SK-N-SH (cell line): ENCODE results near the gene SNX6. TPM values are rescaled to one million over a fixed set of nuclear protein-coding genes. Genes with fewer than 3 reads are reported as not detected.

Experiments used
- CTCF ChIA-PET: fragments of 300-600, 350-600 bp; formaldehyde crosslinking; extraction: SDS; loops from one replicate; lab custom pipeline; 2021; lab: Yijun Ruan, JAX
- POLR2A ChIA-PET: fragments of 350-600 bp; sonication (Branson Sonifier 250); formaldehyde crosslinking; extraction: SDS; loops from one replicate; lab custom pipeline; 2020; ENCODE audit warnings: antibody characterized with exemption, inconsistent platforms; lab: Yijun Ruan, JAX
- DNase-seq: peaks from one replicate; pipeline ENCODE4 v3.0.0; 2012
- H2AFZ ChIP-seq: fragments of 200-600 bp; sonication (generic); 2 replicates; pipeline ENCODE4 v1.8.1; 2016; ENCODE audit warnings: antibody characterized with exemption, mild to moderate bottlenecking, low read depth
- H3F3A ChIP-seq: fragments of 200-600 bp; sonication (generic); replicated peaks from 2 replicates; pipeline ENCODE3; 2016; ENCODE audit warnings: antibody characterized with exemption, mild to moderate bottlenecking; ENCODE audit not compliant: insufficient read depth
- H3K27ac ChIP-seq, 2 experiments: fragments of 200-500 bp in 1 of 2; fragments of 200-600 bp in 1 of 2; sonication (Bioruptor generic) in 1 of 2; sonication (generic), shearing (Covaris generic) in 1 of 2; 2 replicates each; pipeline versions ENCODE4 v1.5.1 to v1.6.1; 2014 to 2016; ENCODE audit warnings: low read depth in 2 of 2, inconsistent platforms in 1 of 2, low read length in 1 of 2, mild to moderate bottlenecking in 1 of 2, mixed read lengths in 1 of 2
- H3K27me3 ChIP-seq: fragments of 200-600 bp; sonication (generic), shearing (Covaris generic); 2 replicates; pipeline ENCODE4 v1.6.1; 2016; ENCODE audit warnings: mixed run types; ENCODE audit not compliant: insufficient read depth
- H3K36me3 ChIP-seq, 2 experiments: fragments of 200-500 bp in 1 of 2; fragments of 200-600 bp in 1 of 2; sonication (Bioruptor generic) in 1 of 2; sonication (generic) in 1 of 2; replicated peaks in 1 of 2; 2 replicates each; pipeline versions ENCODE3 to v1.5.1; 2014 to 2016; ENCODE audit warnings: low read length in 1 of 2, mild to moderate bottlenecking in 1 of 2; ENCODE audit not compliant: insufficient read depth in 2 of 2, control insufficient read depth in 1 of 2
- H3K4me1 ChIP-seq, 2 experiments: fragments of 200-500 bp in 1 of 2; fragments of 200-600 bp in 1 of 2; sonication (Bioruptor generic) in 1 of 2; sonication (generic), shearing (Covaris generic) in 1 of 2; 2 replicates each; pipeline versions ENCODE4 v1.5.1 to v1.6.1; 2014 to 2016; ENCODE audit warnings: low read depth in 1 of 2, low read length in 1 of 2, mixed run types in 1 of 2; ENCODE audit not compliant: insufficient read depth in 2 of 2, control insufficient read depth in 1 of 2
- H3K4me2 ChIP-seq: fragments of 200-600 bp; sonication (generic), shearing (Covaris generic); 2 replicates; pipeline ENCODE4 v1.6.1; 2017; ENCODE audit warnings: mixed run types
- H3K4me3 ChIP-seq, 2 experiments: fragments of 200-500 bp in 1 of 2; fragments of 200-600 bp in 1 of 2; sonication (Bioruptor generic) in 1 of 2; sonication (generic), shearing (Covaris generic) in 1 of 2; 2 replicates each; pipeline versions ENCODE4 v1.5.1 to v1.8.1; 2014 to 2016; ENCODE audit warnings: low read depth in 2 of 2, inconsistent platforms in 1 of 2, low read length in 1 of 2, mild to moderate bottlenecking in 1 of 2, mixed read lengths in 1 of 2, moderate library complexity in 1 of 2
- H3K79me2 ChIP-seq: fragments of 200-600 bp; sonication (generic); 2 replicates; pipeline ENCODE4 v1.8.1; 2017; ENCODE audit warnings: mild to moderate bottlenecking; ENCODE audit not compliant: insufficient read depth
- H3K9ac ChIP-seq: fragments of 200-600 bp; sonication (generic); 2 replicates; pipeline ENCODE4 v1.6.1; 2017; ENCODE audit warnings: mixed run types
- H3K9me2 ChIP-seq: fragments of 200-600 bp; sonication (generic); 2 replicates; pipeline ENCODE4 v1.6.1; 2017; ENCODE audit warnings: mixed run types
- H3K9me3 ChIP-seq: fragments of 200-600 bp; sonication (generic); 2 replicates; pipeline ENCODE4 v1.6.1; 2017; ENCODE audit warnings: mixed run types, mild to moderate bottlenecking, moderate library complexity
- H4K20me1 ChIP-seq: fragments of 200-600 bp; sonication (generic); 2 replicates; pipeline ENCODE4 v1.6.1; 2017; ENCODE audit warnings: mild to moderate bottlenecking, mixed run types; ENCODE audit not compliant: insufficient read depth
- CHD2 ChIP-seq: fragments of 150-350 bp; IDR thresholded peaks from 2 replicates; pipeline ENCODE4 v1.6.1; 2018; ENCODE audit warnings: low read length; ENCODE audit not compliant: partially characterized antibody
- FOSL2 ChIP-seq: IDR thresholded peaks from 2 replicates; pipeline ENCODE4 v1.4.0; 2012; ENCODE audit warnings: low read depth, mild to moderate bottlenecking, moderate library complexity, borderline replicate concordance
- FOXJ3 ChIP-seq: sonication (generic); formaldehyde crosslinking; IDR thresholded peaks from 2 replicates; pipeline ENCODE4 v1.5.1; 2020; ENCODE audit warnings: mild to moderate bottlenecking, missing genetic modification reagents
- GABPA ChIP-seq: IDR thresholded peaks from 2 replicates; pipeline ENCODE4 v1.4.0; 2012; ENCODE audit warnings: low read depth, mild to moderate bottlenecking
- GATA2 ChIP-seq: sonication (generic); formaldehyde crosslinking; IDR thresholded peaks from 2 replicates; pipeline ENCODE4 v1.5.0; 2020; ENCODE audit warnings: mild to moderate bottlenecking, missing genetic modification reagents
- MEF2A ChIP-seq: IDR thresholded peaks from 2 replicates; pipeline ENCODE4 v1.4.0; 2012; ENCODE audit warnings: low read depth, borderline replicate concordance
- MXI1 ChIP-seq: IDR thresholded peaks from 2 replicates; pipeline ENCODE4 v1.6.1; 2012; ENCODE audit warnings: mild to moderate bottlenecking, low read depth, low read length, improper control_type of control experiment
- RAD21 ChIP-seq: IDR thresholded peaks from 2 replicates; pipeline ENCODE4 v1.6.1; 2012; ENCODE audit warnings: mild to moderate bottlenecking, low read length
- RCOR1 ChIP-seq: fragments of 150-350 bp; IDR thresholded peaks from 2 replicates; pipeline ENCODE4 v1.6.1; 2017; ENCODE audit warnings: antibody characterized with exemption, low read length
- RFX5 ChIP-seq: IDR thresholded peaks from 2 replicates; pipeline ENCODE4 v1.6.1; 2012; ENCODE audit warnings: mild to moderate bottlenecking, improper control_type of control experiment, low read length
- SIN3A ChIP-seq: IDR thresholded peaks from 2 replicates; pipeline ENCODE4 v1.6.1; 2012; ENCODE audit warnings: low read depth, mild to moderate bottlenecking, low read length, moderate library complexity, borderline replicate concordance
- TEAD4 ChIP-seq: IDR thresholded peaks from 2 replicates; pipeline ENCODE4 v1.4.0; 2012; ENCODE audit warnings: mild to moderate bottlenecking, borderline replicate concordance; ENCODE audit not compliant: insufficient read depth
- YY1 ChIP-seq: IDR thresholded peaks from 2 replicates; pipeline ENCODE4 v1.4.0; 2012; ENCODE audit warnings: low read depth, mild to moderate bottlenecking
- WGBS: methylation state at CpG from one replicate; pipeline ENCODE4 v1.1.6; 2017; ENCODE audit warnings: low lambda C conversion rate; 5-methylcytosine and 5-hydroxymethylcytosine counted together
- polyA plus RNA-seq, 3 experiments: library from polyadenylated mRNA; depleted of rRNA; stranded (reverse); fragments of >200 nt; gene quantifications; 2 replicates each; pipeline ENCODE4 v1.2.3, GENCODE V29; 2012
- TF ChIP-seq, protein P1 (sequence below): IDR thresholded peaks from 2 replicates; pipeline ENCODE4; 2012
- TF ChIP-seq, protein P2 (sequence below): IDR thresholded peaks from 2 replicates; pipeline ENCODE4 v1.4.0; 2012; ENCODE audit warnings: low read depth, borderline replicate concordance
- TF ChIP-seq, protein P3 (sequence below): IDR thresholded peaks from 2 replicates; pipeline ENCODE4 v1.4.0; 2012; ENCODE audit warnings: low read depth

SNX6 gene
- polyA plus RNA-seq, 1 of the 3 experiments (the other 2 are of a cell fraction): 33.1 TPM

DNA sequence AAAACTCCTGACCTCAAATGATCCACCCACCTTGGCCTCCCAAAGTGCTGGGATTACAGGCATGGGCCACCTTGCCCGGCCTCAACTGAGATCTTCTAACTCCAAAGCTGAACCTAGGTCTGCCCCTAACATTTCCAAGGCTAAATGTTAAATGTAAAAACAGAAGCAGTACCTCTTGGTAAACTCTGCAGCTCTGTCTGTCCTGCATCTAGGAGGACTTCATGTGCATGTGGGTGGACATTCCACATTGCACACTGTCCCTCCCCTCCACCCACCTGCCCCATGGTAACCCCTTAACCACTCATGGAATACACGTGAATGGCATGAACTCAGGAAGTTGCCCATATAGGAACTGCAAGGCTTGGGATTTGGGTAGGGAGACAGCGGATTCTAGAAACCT is 33.1 kb downstream of the SNX6 start:
- H4K20me1 ChIP-seq: no peaks in the 10 kb centered on the region
- peaks cover 39 to 81% of the 10 kb centered on the region in 2 experiments for H3K36me3 ChIP-seq
- H3K27me3 ChIP-seq: no peaks in the 10 kb centered on the region
- ChIA-PET CTCF (no interaction called here), POLR2A (no interaction called here)
- DNase-seq: no peak
- no peak overlapping the region for H3K4me2 ChIP-seq
- peaks cover 25% of the 10 kb centered on the region for H3F3A ChIP-seq
- H3K79me2 ChIP-seq: peaks cover 26% of the 10 kb centered on the region
- H3K4me3 ChIP-seq: no peak overlapping the region
- no peak overlapping the region for H2AFZ ChIP-seq
- no peaks in the 10 kb centered on the region for H3K9me3 ChIP-seq
- WGBS: 96% methylated on average over 3 of the region's 3 CpGs
- H3K4me1 ChIP-seq: no peaks in the 10 kb centered on the region
- TF ChIP-seq RCOR1: no peak
- no peak for TF ChIP-seq FOSL2
- TF ChIP-seq GABPA: no peak
- TF ChIP-seq MXI1: no peak
- TF ChIP-seq, protein P1, sequence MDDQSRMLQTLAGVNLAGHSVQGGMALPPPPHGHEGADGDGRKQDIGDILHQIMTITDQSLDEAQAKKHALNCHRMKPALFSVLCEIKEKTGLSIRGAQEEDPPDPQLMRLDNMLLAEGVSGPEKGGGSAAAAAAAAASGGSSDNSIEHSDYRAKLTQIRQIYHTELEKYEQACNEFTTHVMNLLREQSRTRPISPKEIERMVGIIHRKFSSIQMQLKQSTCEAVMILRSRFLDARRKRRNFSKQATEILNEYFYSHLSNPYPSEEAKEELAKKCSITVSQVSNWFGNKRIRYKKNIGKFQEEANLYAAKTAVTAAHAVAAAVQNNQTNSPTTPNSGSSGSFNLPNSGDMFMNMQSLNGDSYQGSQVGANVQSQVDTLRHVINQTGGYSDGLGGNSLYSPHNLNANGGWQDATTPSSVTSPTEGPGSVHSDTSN: no peak
- no peak for TF ChIP-seq YY1
- TF ChIP-seq, protein P2, sequence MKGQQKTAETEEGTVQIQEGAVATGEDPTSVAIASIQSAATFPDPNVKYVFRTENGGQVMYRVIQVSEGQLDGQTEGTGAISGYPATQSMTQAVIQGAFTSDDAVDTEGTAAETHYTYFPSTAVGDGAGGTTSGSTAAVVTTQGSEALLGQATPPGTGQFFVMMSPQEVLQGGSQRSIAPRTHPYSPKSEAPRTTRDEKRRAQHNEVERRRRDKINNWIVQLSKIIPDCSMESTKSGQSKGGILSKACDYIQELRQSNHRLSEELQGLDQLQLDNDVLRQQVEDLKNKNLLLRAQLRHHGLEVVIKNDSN: no peak
- no peak for TF ChIP-seq GATA2 (CRISPR knock-in tag)
- TF ChIP-seq RFX5: no peak
- TF ChIP-seq SIN3A: no peak
- no peak overlapping the region for H3K27ac ChIP-seq
- no peaks in the 10 kb centered on the region for H3K9me2 ChIP-seq
- no peak overlapping the region for H3K9ac ChIP-seq

DNA sequence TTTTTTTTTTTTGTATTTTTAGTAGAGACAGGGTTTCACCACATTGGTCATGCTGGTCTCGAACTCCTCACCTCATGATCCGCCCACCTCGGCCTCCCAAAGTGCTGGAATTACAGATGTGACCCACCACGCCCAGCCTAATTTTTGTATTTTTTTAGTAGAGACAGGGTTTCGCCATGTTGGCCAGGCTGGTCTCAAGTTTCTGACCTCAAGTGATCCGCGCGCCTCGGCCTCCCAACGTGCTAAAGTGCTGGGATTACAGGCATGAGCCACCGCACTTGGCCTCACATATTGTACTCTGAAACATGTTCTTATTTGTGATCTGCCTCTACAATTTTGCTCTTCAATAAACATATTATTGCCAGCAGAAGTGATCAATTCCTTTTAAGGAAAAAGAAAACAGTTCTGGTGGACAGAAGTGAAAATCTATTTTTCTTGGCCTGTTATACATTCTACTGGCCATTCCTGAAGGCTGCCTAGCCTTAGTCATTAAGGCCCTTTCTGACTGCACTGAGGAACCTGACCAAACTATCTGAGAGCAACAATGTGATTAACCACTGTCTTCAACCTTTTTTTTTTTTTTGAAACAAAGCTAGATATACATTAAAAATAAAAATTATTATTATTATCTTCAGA is 36.1 kb downstream of the SNX6 start:
- Histone ChIP-seq H3K9me2 (no peaks in the 10 kb centered on the region), H3K36me3 (peaks cover 45 to 77% of the 10 kb centered on the region in 2 experiments), H3K27ac (peak overlapping the region in 1 of 2 experiments; percentile 50; a peak in 1 of 4 replicates), H3K27me3 (no peaks in the 10 kb centered on the region), H2AFZ (no peak overlapping the region), H3K9ac (no peak overlapping the region), H3F3A (peaks cover 14% of the 10 kb centered on the region), H4K20me1 (no peaks in the 10 kb centered on the region), H3K9me3 (no peaks in the 10 kb centered on the region), H3K4me2 (no peak overlapping the region), H3K4me1 (no peaks in the 10 kb centered on the region), H3K79me2 (peaks cover 44% of the 10 kb centered on the region), H3K4me3 (no peak overlapping the region)
- ChIA-PET CTCF (no interaction called here), POLR2A (no interaction called here)
- 97% methylated on average over 11 of the region's 11 CpGs for WGBS
- DNase-seq: no peak
- TF ChIP-seq CHD2 (no peak), GABPA (no peak), MEF2A (no peak), TEAD4 (no peak), RAD21 (no peak), RCOR1 (no peak), FOXJ3 (CRISPR knock-in tag) (no peak)
- TF ChIP-seq, protein P1: no peak
- TF ChIP-seq, protein P3, sequence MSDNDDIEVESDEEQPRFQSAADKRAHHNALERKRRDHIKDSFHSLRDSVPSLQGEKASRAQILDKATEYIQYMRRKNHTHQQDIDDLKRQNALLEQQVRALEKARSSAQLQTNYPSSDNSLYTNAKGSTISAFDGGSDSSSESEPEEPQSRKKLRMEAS: no peak
- TF ChIP-seq, protein P2: no peak
